H1 (cell line): Measurements from ENCODE around the gene PALM2AKAP2. TPM values are rescaled to one million over a fixed set of nuclear protein-coding genes. Genes with fewer than 3 reads are reported as not detected.

Experiments used
- BCL11A ChIP-seq, 2 experiments: IDR thresholded peaks; one replicate each; pipeline ENCODE4 v1.6.1; 2011; ENCODE audit warnings: low read depth in 2 of 2, low read length in 2 of 2, mild to moderate bottlenecking in 2 of 2
- CBX5 ChIP-seq: fragments of 300-800, 300-1000 bp; sonication (generic); IDR thresholded peaks from 2 replicates; pipeline ENCODE4 v1.7.1; 2016; ENCODE audit warnings: antibody characterized with exemption, low read length, low read depth
- CHD7 ChIP-seq: fragments of 300-600 bp; sonication (generic); IDR thresholded peaks from 2 replicates; pipeline ENCODE4 v1.7.1; 2012; ENCODE audit warnings: low read length, moderate library complexity, mild to moderate bottlenecking, inconsistent platforms; ENCODE audit not compliant: insufficient replicate concordance
- EP300 ChIP-seq, 2 experiments: IDR thresholded peaks; 1 replicate in 1 of 2; 2 replicates in 1 of 2; pipeline ENCODE4 v1.6.1; 2011 to 2012; ENCODE audit warnings: low read depth in 2 of 2, low read length in 2 of 2, mild to moderate bottlenecking in 2 of 2, borderline replicate concordance in 1 of 2, inconsistent platforms in 1 of 2, moderate library complexity in 1 of 2
- EZH2 ChIP-seq: fragments of 200-600 bp; sonication (generic); IDR thresholded peaks from 2 replicates; pipeline ENCODE4 v1.7.1; 2012; ENCODE audit warnings: low read depth, mild to moderate bottlenecking, moderate library complexity, low read length, inconsistent platforms; ENCODE audit not compliant: severe bottlenecking
- GTF2F1 ChIP-seq: IDR thresholded peaks from 2 replicates; pipeline ENCODE4 v1.6.1; 2012; ENCODE audit warnings: low read depth, low read length, improper control_type of control experiment, borderline replicate concordance
- KDM4A ChIP-seq: IDR thresholded peaks from one replicate; pipeline ENCODE4 v1.7.1; 2012; ENCODE audit warnings: low read depth, mild to moderate bottlenecking, moderate library complexity, low read length, inconsistent platforms; ENCODE audit not compliant: severe bottlenecking
- TAF1 ChIP-seq: IDR thresholded peaks from 2 replicates; pipeline ENCODE4 v1.6.1; 2011; ENCODE audit warnings: mild to moderate bottlenecking, low read depth, low read length
- polyA plus RNA-seq, 7 experiments: library from polyadenylated mRNA; depleted of rRNA in 3 of 7; stranded (reverse) in 5 of 7; unstranded in 2 of 7; fragments of >200 nt in 5 of 7; fragments of 200-250 nt in 2 of 7; gene quantifications; 1 replicate in 5 of 7; 2 replicates in 1 of 7; 4 replicates in 1 of 7; pipeline versions ENCODE4 v1.2.1 to v1.2.3, GENCODE V29; 2011 to 2013; ENCODE audit warnings: missing spikeins in 2 of 7, mixed read lengths in 2 of 7
- total RNA-seq: library from RNA; stranded (reverse); fragmentation: NEBNext Ultra II Directional; extraction: Animal tissue kit (Norgen Biotek cat#: 25700); gene quantifications from 2 replicates; pipeline ENCODE4 v1.2.1, GENCODE V29; 2021
- TF ChIP-seq, protein P1 (sequence below): IDR thresholded peaks from 2 replicates; pipeline ENCODE4 v1.6.1; 2012; ENCODE audit warnings: low read length, inconsistent platforms

The PALM2AKAP2 gene
- total and polyA plus RNA-seq, 2 of the 8 experiments (the other 6 are each of a cell fraction or from before 2014, with no cell fraction given): 0.38 to 20.5 TPM

- TF ChIP-seq CHD7: no peak
- no peak for TF ChIP-seq TAF1
- TF ChIP-seq GTF2F1: no peak
- TF ChIP-seq EP300 (IDR thresholded peaks at IDR 0.05; ENCODE audit: borderline replicate concordance in 1 of 2, low read depth in 2 of 2, low read length in 2 of 2): no peak
- TF ChIP-seq KDM4A: no peak
- TF ChIP-seq, protein P1, sequence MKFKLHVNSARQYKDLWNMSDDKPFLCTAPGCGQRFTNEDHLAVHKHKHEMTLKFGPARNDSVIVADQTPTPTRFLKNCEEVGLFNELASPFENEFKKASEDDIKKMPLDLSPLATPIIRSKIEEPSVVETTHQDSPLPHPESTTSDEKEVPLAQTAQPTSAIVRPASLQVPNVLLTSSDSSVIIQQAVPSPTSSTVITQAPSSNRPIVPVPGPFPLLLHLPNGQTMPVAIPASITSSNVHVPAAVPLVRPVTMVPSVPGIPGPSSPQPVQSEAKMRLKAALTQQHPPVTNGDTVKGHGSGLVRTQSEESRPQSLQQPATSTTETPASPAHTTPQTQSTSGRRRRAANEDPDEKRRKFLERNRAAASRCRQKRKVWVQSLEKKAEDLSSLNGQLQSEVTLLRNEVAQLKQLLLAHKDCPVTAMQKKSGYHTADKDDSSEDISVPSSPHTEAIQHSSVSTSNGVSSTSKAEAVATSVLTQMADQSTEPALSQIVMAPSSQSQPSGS: no peak
- TF ChIP-seq CBX5: no peak
- TF ChIP-seq EZH2: no peak
- no peak for TF ChIP-seq BCL11A (IDR thresholded peaks at IDR 0.05; ENCODE audit: low read depth in 2 of 2, low read length in 2 of 2)
- TF ChIP-seq, all 59 proteins: peak for 0
These were observed 25.1 kb downstream of the PALM2AKAP2 start (continued) for GRCh38 chr9:109805050-109805449.
